HG02870 (cell line): Measurements from ENCODE around the gene TCEA3.

ENCODE experiments used
- ATAC-seq: cut with Tn5 transposase; IDR thresholded peaks from one replicate; pipeline ENCODE4 v1.9.1; 2021; ENCODE audit warnings: mild to moderate bottlenecking, moderate library complexity; ENCODE audit not compliant: unreplicated experiment

The TCEA3 gene

GRCh38 chr1:23448846-23449245, 24.3 kb upstream of the TCEA3 start:
- no peak for ATAC-seq

GRCh38 chr1:23446661-23447310, 22.2 kb upstream of the TCEA3 start:
- ATAC-seq, result no peak

- ATAC-seq, result no peak
Measured at GRCh38 chr1:23444596-23445390, 20.2 kb upstream of the TCEA3 start.

DNA sequence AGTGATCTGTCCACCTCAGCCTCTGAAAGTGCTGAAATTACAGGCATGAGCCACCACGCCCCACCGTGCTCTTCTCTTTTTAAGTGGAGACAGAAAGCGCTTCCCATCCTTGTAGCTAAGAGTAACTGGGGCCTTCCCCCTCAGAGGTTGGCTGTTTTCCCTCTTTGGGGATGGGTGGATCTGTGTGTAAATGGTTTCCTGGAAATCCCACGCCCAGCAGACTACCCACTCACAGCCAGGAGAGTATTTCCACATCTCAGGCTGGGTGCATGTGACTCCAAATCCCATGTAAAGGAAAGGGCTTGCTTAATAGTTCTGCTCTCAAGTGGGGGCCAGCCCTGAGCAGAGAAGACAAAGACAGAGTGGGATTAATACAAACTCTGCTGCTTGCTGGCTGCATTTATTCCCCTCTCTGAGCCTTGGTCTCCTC, 19.6 kb upstream of the TCEA3 start:
- ATAC-seq, result no peak

- ATAC-seq, result no peak
Measured at GRCh38 chr1:23442751-23443150, 18.2 kb upstream of the TCEA3 start.

- no peak for ATAC-seq
Measured at GRCh38 chr1:23441446-23442148, 17.0 kb upstream of the TCEA3 start.

GRCh38 chr1:23438545-23438944, 14.0 kb upstream of the TCEA3 start:
- ATAC-seq, result no peak

DNA sequence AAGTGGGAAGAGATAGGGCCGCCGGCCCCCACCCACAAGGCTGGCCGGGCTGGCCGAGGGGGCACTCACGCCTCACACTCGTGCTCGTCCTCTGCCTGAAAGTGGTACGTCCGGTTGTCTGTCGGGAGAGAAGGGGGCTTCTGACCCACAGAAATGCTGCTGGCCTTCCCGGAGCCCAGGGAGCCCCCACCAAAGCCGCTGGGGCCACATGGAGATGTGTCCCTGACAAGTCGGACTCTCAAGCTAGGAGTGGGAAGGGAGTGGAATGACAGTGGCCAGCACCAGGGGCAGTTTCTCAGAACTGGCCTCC, 12.8 kb upstream of the TCEA3 start:
- ATAC-seq, result no peak

DNA sequence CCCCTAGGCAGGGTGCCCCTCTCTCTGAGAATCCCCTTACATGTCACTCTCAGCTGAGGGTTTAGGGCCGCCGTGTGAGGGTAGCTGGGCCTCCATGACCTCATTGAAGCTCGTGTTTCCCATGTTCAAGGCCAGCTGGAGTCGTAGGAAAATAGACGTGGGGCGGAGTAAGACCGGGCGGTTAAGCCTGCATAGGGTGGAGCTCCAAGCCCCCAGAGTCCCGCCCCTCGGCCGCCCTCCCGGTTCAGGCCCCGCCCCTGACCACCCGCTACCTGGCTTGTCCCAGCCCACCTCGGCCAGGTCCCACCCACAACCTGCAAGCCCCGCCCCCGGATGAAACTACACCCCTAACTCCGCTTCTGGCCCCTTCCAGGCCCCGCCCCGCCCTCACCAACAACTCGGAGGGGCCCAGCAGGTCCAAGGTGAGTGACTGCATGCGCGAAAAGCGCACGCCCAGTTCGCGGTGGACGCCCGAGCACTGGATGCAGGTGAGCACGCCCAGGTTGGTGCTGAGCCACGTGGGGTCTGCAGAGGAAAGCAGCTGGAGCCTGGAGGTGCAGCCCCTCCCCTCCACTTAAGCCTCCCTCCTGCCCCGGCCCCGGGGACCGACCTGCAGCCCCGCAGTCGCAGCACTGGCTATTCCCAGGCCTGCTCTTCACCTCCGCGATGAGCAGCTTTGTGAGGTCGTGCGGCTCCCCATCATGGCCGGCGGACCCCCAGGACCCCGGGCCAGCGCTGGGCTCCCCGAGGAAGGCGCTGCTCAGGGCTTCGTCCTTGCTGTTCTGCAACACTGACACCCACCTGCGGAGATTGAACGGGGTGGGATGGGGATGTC, 12.2 kb upstream of the TCEA3 start:
- ATAC-seq, result no peak

- ATAC-seq, result no peak
Measured at GRCh38 chr1:23434260-23434775, 9.8 kb upstream of the TCEA3 start.

GRCh38 chr1:23433122-23433521, 8.6 kb upstream of the TCEA3 start:
- ATAC-seq, result no peak

GRCh38 chr1:23431431-23431830, 6.9 kb upstream of the TCEA3 start:
- no peak for ATAC-seq

DNA sequence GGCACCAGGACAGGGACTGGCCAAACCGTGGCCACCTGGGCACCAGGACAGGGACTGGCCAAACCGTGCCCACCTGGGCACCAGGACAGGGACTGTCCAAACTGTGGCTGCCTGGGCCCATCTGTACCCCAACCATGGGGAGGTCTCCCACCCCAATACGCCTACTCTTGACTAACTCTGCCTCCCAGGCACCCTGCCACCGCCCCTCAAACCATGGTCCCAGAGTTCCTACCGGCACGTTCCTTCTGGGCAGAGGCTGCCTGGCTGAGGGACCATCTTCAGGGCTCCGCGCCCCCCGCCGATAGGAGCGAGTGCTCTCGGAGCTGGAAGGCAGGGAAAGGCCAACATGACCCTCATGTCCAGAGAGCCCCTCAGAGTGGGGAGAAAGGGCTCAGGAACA, 6.3 kb upstream of the TCEA3 start:
- ATAC-seq, result no peak

DNA sequence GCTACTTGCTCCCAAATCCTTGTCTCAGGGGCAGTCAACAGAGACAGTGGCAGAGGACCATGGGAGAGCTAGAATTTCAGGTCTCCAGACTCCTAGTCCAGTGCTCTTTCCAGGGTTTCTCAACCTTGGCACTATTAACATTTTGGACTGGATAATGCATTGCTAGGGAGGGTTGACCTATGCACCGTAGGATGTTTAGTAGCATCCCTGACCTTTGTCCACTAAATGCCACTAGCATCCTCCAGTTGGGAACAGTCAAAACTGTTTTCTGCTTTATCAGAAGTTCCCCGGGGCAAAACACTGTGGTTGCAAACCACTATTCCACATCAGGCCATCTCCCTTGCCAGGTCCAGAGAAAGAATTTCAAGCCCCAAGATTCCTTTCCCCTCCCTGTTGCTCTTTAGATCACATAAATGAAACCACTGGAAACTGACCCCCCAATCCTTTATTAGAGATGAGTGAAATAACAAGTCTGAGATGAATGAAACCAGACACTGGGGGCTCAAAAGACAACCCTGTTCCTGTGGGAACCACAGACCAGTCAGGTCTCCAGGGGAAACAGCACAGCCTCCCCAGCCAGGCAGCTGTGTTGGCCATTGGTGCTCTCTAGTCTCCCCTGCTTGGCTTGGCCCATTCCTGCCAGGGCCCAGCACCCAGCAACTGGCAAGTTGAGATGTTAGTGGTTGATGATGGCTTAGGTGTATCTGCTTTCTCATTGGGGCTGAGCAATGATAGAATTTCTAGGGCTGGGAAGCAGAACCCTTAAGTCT, 3.8 kb upstream of the TCEA3 start:
- no peak for ATAC-seq

- ATAC-seq, result no peak
Measured at GRCh38 chr1:23427550-23427949, 3.0 kb upstream of the TCEA3 start.

- ATAC-seq, result no peak
Measured at GRCh38 chr1:23426828-23427227, 2.3 kb upstream of the TCEA3 start.

DNA sequence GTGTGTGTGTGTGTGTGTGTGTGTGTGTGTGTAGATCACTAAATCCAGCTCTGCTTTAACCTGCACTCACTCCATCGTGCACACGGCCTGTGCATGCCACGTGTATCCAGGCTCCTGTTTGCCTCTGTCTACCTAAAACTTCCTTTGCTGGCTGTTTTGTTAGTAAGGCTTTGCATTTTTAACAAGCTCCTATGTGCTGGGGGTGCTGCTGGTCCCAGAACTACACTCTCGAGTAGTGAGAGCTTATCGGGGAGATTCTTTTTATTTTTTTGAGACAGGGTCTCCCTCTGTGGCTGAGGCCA, 596 bp upstream of the TCEA3 start:
- no peak for ATAC-seq

GRCh38 chr1:23423415-23424292, 894 bp downstream of the TCEA3 start:
- no peak for ATAC-seq

- ATAC-seq, result no peak
Measured at GRCh38 chr1:23422941-23423340, 1.6 kb downstream of the TCEA3 start.
